Ascending aorta (tissue), 2 donors: ENCODE results near the gene CHMP6. TPM values are rescaled to one million over a fixed set of nuclear protein-coding genes. Genes with fewer than 3 reads are reported as not detected.
"Not testable (repeated sequence)": the region's sequence is repeated elsewhere in the genome, so short reads cannot be mapped to it uniquely, and the experiment has no call there.

Source experiments
- DNase-seq, 2 donors: peaks; one replicate each; pipeline ENCODE4 v3.0.0-alpha.2; 2019; ENCODE audit warnings: low spot score in 2 of 2
- H3K27ac ChIP-seq, 2 donors: fragments of 200-600 bp; sonication (generic); one replicate each; pipeline ENCODE4 v1.5.1; 2016 to 2017; ENCODE audit warnings: mild to moderate bottlenecking in 1 of 2
- H3K27me3 ChIP-seq: fragments of 200-600 bp; sonication (generic); one replicate; pipeline ENCODE4 v1.5.1; 2017
- H3K36me3 ChIP-seq, 2 donors: fragments of 200-600 bp; sonication (generic); one replicate each; pipeline ENCODE4 v1.5.1; 2016
- H3K4me1 ChIP-seq, 2 donors: fragments of 200-600 bp; sonication (generic); one replicate each; pipeline ENCODE4 v1.5.1; 2016 to 2017; ENCODE audit warnings: mild to moderate bottlenecking in 1 of 2
- H3K4me3 ChIP-seq, 2 donors: fragments of 200-600 bp; sonication (generic); one replicate each; pipeline ENCODE4 v1.5.1; 2016 to 2017; ENCODE audit warnings: mild to moderate bottlenecking in 1 of 2
- H3K9me3 ChIP-seq, 2 donors: fragments of 200-600 bp; sonication (generic); one replicate each; pipeline ENCODE4 v1.5.1; 2016
- CTCF ChIP-seq, 3 experiments: fragments of 200-600 bp in 2 of 3; fragments of 450-650 bp in 1 of 3; sonication (generic) in 2 of 3; IDR thresholded peaks; one replicate each; pipeline ENCODE4 v1.5.1; 2016 to 2019; ENCODE audit warnings: antibody characterized with exemption in 3 of 3, mild to moderate bottlenecking in 1 of 3, moderate library complexity in 1 of 3
- intact Hi-C: fragments of 100-400 bp; cut with DNase I; formaldehyde crosslinking; loops from one replicate; pipeline ENCODE4 v1.15.1; 2023
- total RNA-seq: library from RNA; depleted of rRNA; stranded (reverse); fragments of >200 nt; gene quantifications from one replicate; pipeline ENCODE4 v1.1.0, GENCODE V29; 2016

CHMP6 gene
- total RNA-seq, 1 donor from 2014 or later, result 32.1 TPM

GRCh38 chr17:81027591-81028505 is 36.2 kb downstream of the CHMP6 start:
- H3K36me3 ChIP-seq, result no peaks in the 10 kb centered on the region
- peaks cover 11% of the 10 kb centered on the region for H3K27me3 ChIP-seq
- DNase-seq, result no peak
- peaks cover 4 to 15% of the 10 kb centered on the region in 2 donors for H3K4me1 ChIP-seq
- no peak overlapping the region for H3K4me3 ChIP-seq
- intact Hi-C loops, result no loop called here
- no peak for TF ChIP-seq CTCF (IDR thresholded peaks at IDR 0.05)
- H3K9me3 ChIP-seq, result no peaks in the 10 kb centered on the region
- no peak overlapping the region for H3K27ac ChIP-seq

GRCh38 chr17:81028506-81028858 is 36.8 kb downstream of the CHMP6 start:
- Histone ChIP-seq H3K36me3 (no peaks in the 10 kb centered on the region), H3K4me1 (peaks cover 4 to 15% of the 10 kb centered on the region in 2 donors), H3K27ac (no peak overlapping the region), H3K27me3 (peaks cover 11% of the 10 kb centered on the region), H3K4me3 (no peak overlapping the region), H3K9me3 (no peaks in the 10 kb centered on the region)
- DNase-seq, result no peak
- intact Hi-C loops, result no loop called here
- no peak for TF ChIP-seq CTCF (IDR thresholded peaks at IDR 0.05)

DNA sequence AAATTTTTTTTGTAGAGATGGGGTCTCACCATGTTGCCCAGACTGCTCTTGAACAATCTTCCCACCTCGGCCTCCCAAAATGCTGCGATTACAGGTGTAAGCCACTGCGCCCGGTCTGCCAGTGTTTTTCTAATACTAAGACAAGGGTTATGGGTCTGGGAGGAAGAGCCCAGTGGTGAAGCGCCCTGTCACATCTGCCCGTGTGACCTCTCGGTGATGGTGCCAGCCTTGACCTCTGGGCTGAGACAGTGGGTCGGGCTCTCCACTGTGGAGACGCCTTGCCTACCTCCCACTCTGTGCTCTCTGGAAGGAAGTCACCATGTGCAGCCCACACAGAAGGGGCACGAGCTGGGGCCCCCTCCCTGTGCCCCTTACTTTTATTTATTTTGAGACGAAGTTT is 38.2 kb downstream of the CHMP6 start:
- Histone ChIP-seq H3K4me3 (no peak overlapping the region), H3K9me3 (no peaks in the 10 kb centered on the region), H3K27ac (no peak overlapping the region), H3K4me1 (peaks cover 4 to 19% of the 10 kb centered on the region in 2 donors), H3K27me3 (peaks cover 11% of the 10 kb centered on the region), H3K36me3 (no peaks in the 10 kb centered on the region)
- DNase-seq, result no peak
- TF ChIP-seq CTCF (IDR thresholded peaks at IDR 0.05), result no peak
- intact Hi-C loops, result no loop called here

DNA sequence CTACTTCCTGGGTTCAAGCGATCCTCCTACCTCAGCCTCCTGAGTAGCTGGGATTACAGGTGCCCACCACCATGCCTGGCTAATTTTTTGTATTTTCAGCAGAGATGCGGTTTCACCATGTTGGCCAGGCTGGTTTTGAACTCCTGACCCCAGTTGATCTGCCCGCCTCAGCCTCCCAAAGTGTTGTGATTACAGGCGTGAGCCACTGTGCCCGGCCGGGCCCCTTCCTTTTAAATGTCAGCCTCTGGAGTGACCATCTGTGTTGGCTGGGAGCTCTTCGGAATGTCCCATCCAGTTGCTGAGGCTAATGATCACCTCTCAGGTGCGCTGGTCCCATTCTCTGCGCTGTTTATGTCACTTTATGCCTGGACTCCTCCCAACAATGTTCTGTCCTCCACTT is 38.7 kb downstream of the CHMP6 start:
- H3K27ac ChIP-seq, H3K4me3 ChIP-seq, intact Hi-C loops, H3K9me3 ChIP-seq, H3K36me3 ChIP-seq, DNase-seq: not testable (repeated sequence)
- Histone ChIP-seq H3K4me1 (peaks cover under 1 to 15% of the 10 kb centered on the region in 2 donors), H3K27me3 (peaks cover 11% of the 10 kb centered on the region)

GRCh38 chr17:81030741-81031565 is 39.3 kb downstream of the CHMP6 start:
- no peak for TF ChIP-seq CTCF (IDR thresholded peaks at IDR 0.05)
- intact Hi-C loops, result no loop called here
- no peaks in the 10 kb centered on the region for H3K36me3 ChIP-seq
- DNase-seq, result no peak
- H3K27ac ChIP-seq, result no peak overlapping the region
- peaks cover 11% of the 10 kb centered on the region for H3K27me3 ChIP-seq
- H3K4me3 ChIP-seq, result no peak overlapping the region
- H3K9me3 ChIP-seq, result no peaks in the 10 kb centered on the region
- H3K4me1 ChIP-seq, result peaks cover 4 to 17% of the 10 kb centered on the region in 2 donors
